Tibial artery (tissue), 4 donors: ENCODE measurements around the gene GPR173.

ENCODE experiments used
- DNase-seq, 2 donors: peaks; one replicate each; pipeline ENCODE4 v3.0.0-alpha.2; 2019
- H3K27ac ChIP-seq, 2 donors: fragments of 200-600 bp; sonication (generic) in 1 of 2; 1 replicate in 1 of 2; 2 replicates in 1 of 2; pipeline ENCODE4 v1.5.1; 2018 to 2019; ENCODE audit warnings: mild to moderate bottlenecking in 1 of 2
- H3K27me3 ChIP-seq, 2 donors: fragments of 200-600 bp; sonication (generic) in 1 of 2; one replicate each; pipeline versions ENCODE4 v1.5.1 to v1.6.0; 2016 to 2019
- H3K36me3 ChIP-seq, 3 donors: fragments of 200-600 bp; sonication (generic) in 2 of 3; one replicate each; pipeline ENCODE4 v1.5.1; 2016 to 2019; ENCODE audit warnings: mild to moderate bottlenecking in 2 of 3
- H3K4me1 ChIP-seq, 4 donors: fragments of 200-600 bp; sonication (generic) in 2 of 4; 1 replicate in 3 of 4; 2 replicates in 1 of 4; pipeline ENCODE4 v1.5.1; 2016 to 2019
- H3K4me3 ChIP-seq, 2 donors: fragments of 200-600 bp; sonication (generic) in 1 of 2; 1 replicate in 1 of 2; 2 replicates in 1 of 2; pipeline ENCODE4 v1.5.1; 2018 to 2019; ENCODE audit warnings: mild to moderate bottlenecking in 2 of 2
- H3K9me3 ChIP-seq, 3 donors: fragments of 200-600 bp; sonication (generic) in 1 of 3; one replicate each; pipeline ENCODE4 v1.5.1; 2016 to 2019
- CTCF ChIP-seq, 2 experiments: fragments of 200-600 bp in 1 of 2; fragments of 450-650 bp in 1 of 2; IDR thresholded peaks; one replicate each; pipeline ENCODE4 v1.5.1; 2017 to 2019; ENCODE audit warnings: antibody characterized with exemption in 2 of 2, mild to moderate bottlenecking in 1 of 2, moderate library complexity in 1 of 2
- intact Hi-C: fragments of 100-400 bp; cut with DNase I; formaldehyde crosslinking; loops from one replicate; pipeline ENCODE4 v1.15.0; 2023; ENCODE audit warnings: low total_unique reads

GPR173 gene

GRCh38 chrX:53004811-53005210, 43.8 kb upstream of the GPR173 start:
- H3K4me1 ChIP-seq, result peaks cover 0 to 5% (median 0%) of the 10 kb centered on the region in 4 donors

GRCh38 chrX:53005327-53005726, 43.3 kb upstream of the GPR173 start:
- no peak overlapping the region for H3K4me3 ChIP-seq
- peaks cover 0 to 11% (median 0%) of the 10 kb centered on the region in 3 donors for H3K9me3 ChIP-seq
- no peak for DNase-seq
- intact Hi-C loops, result no loop called here
- H3K27ac ChIP-seq, result no peak overlapping the region
- H3K4me1 ChIP-seq, result peaks cover 0 to 5% (median 0%) of the 10 kb centered on the region in 4 donors
- no peak for TF ChIP-seq CTCF (IDR thresholded peaks at IDR 0.05)
- H3K27me3 ChIP-seq, result no peaks in the 10 kb centered on the region
- no peaks in the 10 kb centered on the region for H3K36me3 ChIP-seq

More at GRCh38 chrX:53004811-53005210, 43.8 kb upstream of the GPR173 start:
- intact Hi-C loops, result no loop called here
- Histone ChIP-seq H3K27me3 (no peaks in the 10 kb centered on the region), H3K9me3 (peaks cover 0 to 11% (median 0%) of the 10 kb centered on the region in 3 donors), H3K36me3 (no peaks in the 10 kb centered on the region), H3K27ac (no peak overlapping the region), H3K4me3 (no peak overlapping the region)
- no peak for DNase-seq
- no peak for TF ChIP-seq CTCF (IDR thresholded peaks at IDR 0.05)

- H3K36me3 ChIP-seq, result no peaks in the 10 kb centered on the region
Measured at GRCh38 chrX:53009032-53009431, 39.6 kb upstream of the GPR173 start.

GRCh38 chrX:53013291-53013690, 35.3 kb upstream of the GPR173 start:
- peaks cover 0 to 22% (median 0%) of the 10 kb centered on the region in 3 donors for H3K9me3 ChIP-seq

More at GRCh38 chrX:53009032-53009431, 39.6 kb upstream of the GPR173 start:
- Histone ChIP-seq H3K27me3 (no peaks in the 10 kb centered on the region), H3K4me3 (no peak overlapping the region), H3K9me3 (peaks cover 0 to 22% (median 0%) of the 10 kb centered on the region in 3 donors), H3K27ac (no peak overlapping the region), H3K4me1 (peaks cover 0 to 5% (median 0%) of the 10 kb centered on the region in 4 donors)
- TF ChIP-seq CTCF (IDR thresholded peaks at IDR 0.05), result no peak
- DNase-seq, result no peak
- intact Hi-C loops, result no loop called here

GRCh38 chrX:53018627-53019026, 30.0 kb upstream of the GPR173 start:
- no peak for DNase-seq
- no peaks in the 10 kb centered on the region for H3K27me3 ChIP-seq

More at GRCh38 chrX:53013291-53013690, 35.3 kb upstream of the GPR173 start:
- no peaks in the 10 kb centered on the region for H3K27me3 ChIP-seq
- intact Hi-C loops, result no loop called here
- no peak for TF ChIP-seq CTCF (IDR thresholded peaks at IDR 0.05)
- H3K36me3 ChIP-seq, result no peaks in the 10 kb centered on the region
- no peak overlapping the region for H3K27ac ChIP-seq
- no peaks in the 10 kb centered on the region for H3K4me1 ChIP-seq
- DNase-seq, result no peak
- no peak overlapping the region for H3K4me3 ChIP-seq

More at GRCh38 chrX:53018627-53019026, 30.0 kb upstream of the GPR173 start:
- intact Hi-C loops, result no loop called here
- Histone ChIP-seq H3K9me3 (no peaks in the 10 kb centered on the region), H3K4me1 (no peaks in the 10 kb centered on the region), H3K36me3 (no peaks in the 10 kb centered on the region), H3K4me3 (no peak overlapping the region), H3K27ac (no peak overlapping the region)
- TF ChIP-seq CTCF (IDR thresholded peaks at IDR 0.05), result no peak
